ENCODE results near the gene SPTBN4. TPM values are rescaled to one million over a fixed set of nuclear protein-coding genes. Genes with fewer than 3 reads are reported as not detected.

Gene SPTBN4
- total and polyA plus RNA-seq, 10 of the 15 experiments (the other 5 are each of a cell fraction or from before 2014, with no cell fraction given): 0.04 to 1.1 (median 0.34) TPM; not detected in 1

DNA sequence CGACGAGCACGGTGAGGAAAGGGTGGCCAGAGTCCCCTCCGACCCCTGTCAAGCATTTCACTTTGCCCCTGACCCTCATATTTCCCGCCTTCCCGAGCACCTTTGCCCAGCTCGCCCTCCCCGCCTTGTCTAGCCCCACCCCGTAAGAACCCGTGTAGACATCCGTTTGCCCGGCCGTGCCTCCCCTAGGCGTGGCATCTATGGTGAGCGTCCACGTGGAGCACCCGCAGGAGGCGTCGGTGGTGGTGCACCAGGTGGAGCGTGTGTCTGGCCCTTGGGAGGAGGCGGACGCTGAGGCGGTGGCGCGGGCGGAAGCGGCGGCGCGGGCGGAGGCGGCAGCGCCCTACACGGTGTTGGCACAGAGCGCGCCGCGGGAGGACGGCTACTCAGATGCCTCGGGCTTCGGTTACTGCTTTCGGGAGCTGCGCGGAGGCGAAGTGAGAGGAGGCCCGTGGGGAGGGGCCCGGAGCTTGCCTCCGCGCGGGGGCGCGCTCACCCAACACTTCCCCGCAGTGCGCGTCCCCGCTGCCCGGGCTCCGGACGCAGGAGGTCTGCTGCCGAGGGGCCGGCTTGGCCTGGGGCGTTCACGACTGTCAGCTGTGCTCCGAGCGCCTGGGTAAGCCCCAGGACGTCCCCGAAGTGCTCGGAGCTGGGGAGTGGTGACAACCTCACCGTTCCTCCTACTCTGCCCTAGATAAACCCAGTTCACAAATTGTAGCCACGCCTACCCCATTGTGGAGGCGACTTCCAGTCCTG lies 138.6 kb downstream of the SPTBN4 start (continued):
- TF ChIP-seq, protein P1, sequence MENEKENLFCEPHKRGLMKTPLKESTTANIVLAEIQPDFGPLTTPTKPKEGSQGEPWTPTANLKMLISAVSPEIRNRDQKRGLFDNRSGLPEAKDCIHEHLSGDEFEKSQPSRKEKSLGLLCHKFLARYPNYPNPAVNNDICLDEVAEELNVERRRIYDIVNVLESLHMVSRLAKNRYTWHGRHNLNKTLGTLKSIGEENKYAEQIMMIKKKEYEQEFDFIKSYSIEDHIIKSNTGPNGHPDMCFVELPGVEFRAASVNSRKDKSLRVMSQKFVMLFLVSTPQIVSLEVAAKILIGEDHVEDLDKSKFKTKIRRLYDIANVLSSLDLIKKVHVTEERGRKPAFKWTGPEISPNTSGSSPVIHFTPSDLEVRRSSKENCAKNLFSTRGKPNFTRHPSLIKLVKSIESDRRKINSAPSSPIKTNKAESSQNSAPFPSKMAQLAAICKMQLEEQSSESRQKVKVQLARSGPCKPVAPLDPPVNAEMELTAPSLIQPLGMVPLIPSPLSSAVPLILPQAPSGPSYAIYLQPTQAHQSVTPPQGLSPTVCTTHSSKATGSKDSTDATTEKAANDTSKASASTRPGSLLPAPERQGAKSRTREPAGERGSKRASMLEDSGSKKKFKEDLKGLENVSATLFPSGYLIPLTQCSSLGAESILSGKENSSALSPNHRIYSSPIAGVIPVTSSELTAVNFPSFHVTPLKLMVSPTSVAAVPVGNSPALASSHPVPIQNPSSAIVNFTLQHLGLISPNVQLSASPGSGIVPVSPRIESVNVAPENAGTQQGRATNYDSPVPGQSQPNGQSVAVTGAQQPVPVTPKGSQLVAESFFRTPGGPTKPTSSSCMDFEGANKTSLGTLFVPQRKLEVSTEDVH (IDR thresholded peaks at IDR 0.05; ENCODE audit: low read depth, partially characterized antibody): no peak
- TF ChIP-seq YBX1 (IDR thresholded peaks at IDR 0.05) (no peak), DPF2 (IDR thresholded peaks at IDR 0.05) (peak; percentile 81), ZNF207 (IDR thresholded peaks at IDR 0.05; ENCODE audit: borderline replicate concordance) (peak; percentile 69; the same call in 1 of the 2 replicates), ZNF384 (IDR thresholded peaks at IDR 0.05; ENCODE audit: borderline replicate concordance, low read depth, low read length) (no peak), ZNF217 (IDR thresholded peaks at IDR 0.05) (no peak), POLR2A (IDR thresholded peaks at IDR 0.05; ENCODE audit: low read depth, low read length) (peak; percentile 52; the same call in 1 of the 2 replicates), GATAD2B (conservative IDR thresholded peaks at IDR 0.05; ENCODE audit: low read depth) (peak; percentile 88), IKZF2 (IDR thresholded peaks at IDR 0.05) (peak in 1 of 2 experiments; percentile 27; a peak in 2 of 4 replicates), MTA2 (IDR thresholded peaks at IDR 0.05; ENCODE audit: low read depth) (no peak), IKZF1 (conservative IDR thresholded peaks at IDR 0.05) (peak; percentile 81), MXI1 (IDR thresholded peaks at IDR 0.05; ENCODE audit: low read depth, low read length) (peak; percentile 77), RUNX3 (IDR thresholded peaks at IDR 0.05; ENCODE audit: low read length) (no peak), MYB (IDR thresholded peaks at IDR 0.05; ENCODE audit: borderline replicate concordance, low read depth, low read length) (no peak), HDAC2 (IDR thresholded peaks at IDR 0.05) (no peak), RAD21 (IDR thresholded peaks at IDR 0.05; ENCODE audit: insufficient read depth, low read depth, low read length) (peak; percentile 34; the same call in 1 of the 2 replicates), STAT3 (IDR thresholded peaks at IDR 0.05; ENCODE audit: low read depth, low read length) (no peak)
- TF ChIP-seq, protein P2, sequence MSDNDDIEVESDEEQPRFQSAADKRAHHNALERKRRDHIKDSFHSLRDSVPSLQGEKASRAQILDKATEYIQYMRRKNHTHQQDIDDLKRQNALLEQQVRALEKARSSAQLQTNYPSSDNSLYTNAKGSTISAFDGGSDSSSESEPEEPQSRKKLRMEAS (IDR thresholded peaks at IDR 0.05; ENCODE audit: low read depth, low read length): peak; percentile 59
- TF ChIP-seq, protein P3, sequence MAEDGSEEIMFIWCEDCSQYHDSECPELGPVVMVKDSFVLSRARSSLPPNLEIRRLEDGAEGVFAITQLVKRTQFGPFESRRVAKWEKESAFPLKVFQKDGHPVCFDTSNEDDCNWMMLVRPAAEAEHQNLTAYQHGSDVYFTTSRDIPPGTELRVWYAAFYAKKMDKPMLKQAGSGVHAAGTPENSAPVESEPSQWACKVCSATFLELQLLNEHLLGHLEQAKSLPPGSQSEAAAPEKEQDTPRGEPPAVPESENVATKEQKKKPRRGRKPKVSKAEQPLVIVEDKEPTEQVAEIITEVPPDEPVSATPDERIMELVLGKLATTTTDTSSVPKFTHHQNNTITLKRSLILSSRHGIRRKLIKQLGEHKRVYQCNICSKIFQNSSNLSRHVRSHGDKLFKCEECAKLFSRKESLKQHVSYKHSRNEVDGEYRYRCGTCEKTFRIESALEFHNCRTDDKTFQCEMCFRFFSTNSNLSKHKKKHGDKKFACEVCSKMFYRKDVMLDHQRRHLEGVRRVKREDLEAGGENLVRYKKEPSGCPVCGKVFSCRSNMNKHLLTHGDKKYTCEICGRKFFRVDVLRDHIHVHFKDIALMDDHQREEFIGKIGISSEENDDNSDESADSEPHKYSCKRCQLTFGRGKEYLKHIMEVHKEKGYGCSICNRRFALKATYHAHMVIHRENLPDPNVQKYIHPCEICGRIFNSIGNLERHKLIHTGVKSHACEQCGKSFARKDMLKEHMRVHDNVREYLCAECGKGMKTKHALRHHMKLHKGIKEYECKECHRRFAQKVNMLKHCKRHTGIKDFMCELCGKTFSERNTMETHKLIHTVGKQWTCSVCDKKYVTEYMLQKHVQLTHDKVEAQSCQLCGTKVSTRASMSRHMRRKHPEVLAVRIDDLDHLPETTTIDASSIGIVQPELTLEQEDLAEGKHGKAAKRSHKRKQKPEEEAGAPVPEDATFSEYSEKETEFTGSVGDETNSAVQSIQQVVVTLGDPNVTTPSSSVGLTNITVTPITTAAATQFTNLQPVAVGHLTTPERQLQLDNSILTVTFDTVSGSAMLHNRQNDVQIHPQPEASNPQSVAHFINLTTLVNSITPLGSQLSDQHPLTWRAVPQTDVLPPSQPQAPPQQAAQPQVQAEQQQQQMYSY (CRISPR knock-in tag; IDR thresholded peaks at IDR 0.05): no peak
- TF ChIP-seq, protein P4, sequence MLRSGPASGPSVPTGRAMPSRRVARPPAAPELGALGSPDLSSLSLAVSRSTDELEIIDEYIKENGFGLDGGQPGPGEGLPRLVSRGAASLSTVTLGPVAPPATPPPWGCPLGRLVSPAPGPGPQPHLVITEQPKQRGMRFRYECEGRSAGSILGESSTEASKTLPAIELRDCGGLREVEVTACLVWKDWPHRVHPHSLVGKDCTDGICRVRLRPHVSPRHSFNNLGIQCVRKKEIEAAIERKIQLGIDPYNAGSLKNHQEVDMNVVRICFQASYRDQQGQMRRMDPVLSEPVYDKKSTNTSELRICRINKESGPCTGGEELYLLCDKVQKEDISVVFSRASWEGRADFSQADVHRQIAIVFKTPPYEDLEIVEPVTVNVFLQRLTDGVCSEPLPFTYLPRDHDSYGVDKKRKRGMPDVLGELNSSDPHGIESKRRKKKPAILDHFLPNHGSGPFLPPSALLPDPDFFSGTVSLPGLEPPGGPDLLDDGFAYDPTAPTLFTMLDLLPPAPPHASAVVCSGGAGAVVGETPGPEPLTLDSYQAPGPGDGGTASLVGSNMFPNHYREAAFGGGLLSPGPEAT (IDR thresholded peaks at IDR 0.05; ENCODE audit: low read depth): no peak
